ENCODE measurements around the gene NCK1.

- no peak for TF ChIP-seq PATZ1 (CRISPR knock-in tag; IDR thresholded peaks at IDR 0.05; ENCODE audit: borderline replicate concordance)
- no peak for TF ChIP-seq CSDC2 (CRISPR knock-in tag; IDR thresholded peaks at IDR 0.05)
- TF ChIP-seq ARNTL (CRISPR knock-in tag; IDR thresholded peaks at IDR 0.05; ENCODE audit: borderline replicate concordance, low read depth), result no peak
- no peak for TF ChIP-seq CSRNP3 (CRISPR knock-in tag; IDR thresholded peaks at IDR 0.05)
- TF ChIP-seq RARB (CRISPR knock-in tag; IDR thresholded peaks at IDR 0.05), result no peak
- no peak for TF ChIP-seq ZFP3 (CRISPR knock-in tag; IDR thresholded peaks at IDR 0.05)
- TF ChIP-seq PPARA (CRISPR knock-in tag; IDR thresholded peaks at IDR 0.05; ENCODE audit: borderline replicate concordance), result no peak
- TF ChIP-seq ZFP30 (CRISPR knock-in tag; IDR thresholded peaks at IDR 0.05), result no peak
- TF ChIP-seq ZNF70 (CRISPR knock-in tag; IDR thresholded peaks at IDR 0.05), result no peak
- no peak for TF ChIP-seq BACH2 (CRISPR knock-in tag; IDR thresholded peaks at IDR 0.05; ENCODE audit: borderline replicate concordance)
- no peak for TF ChIP-seq ZNF565 (CRISPR knock-in tag; conservative IDR thresholded peaks at IDR 0.05; ENCODE audit: low read depth)
Observed at GRCh38 chr3:136909187-136909586, 47.2 kb downstream of the NCK1 start.
